ENCODE data around the gene CFAP45. TPM values are rescaled to one million over a fixed set of nuclear protein-coding genes. Genes with fewer than 3 reads are reported as not detected.
A peak's percentile ranks its signal among the peaks of the same experiment; 100 is the strongest.

Gene CFAP45
- total and polyA plus RNA-seq, 9 of the 15 experiments (the other 6 are each of a cell fraction or from before 2014, with no cell fraction given) = 0.65 to 2.4 (median 1.5) TPM

DNA sequence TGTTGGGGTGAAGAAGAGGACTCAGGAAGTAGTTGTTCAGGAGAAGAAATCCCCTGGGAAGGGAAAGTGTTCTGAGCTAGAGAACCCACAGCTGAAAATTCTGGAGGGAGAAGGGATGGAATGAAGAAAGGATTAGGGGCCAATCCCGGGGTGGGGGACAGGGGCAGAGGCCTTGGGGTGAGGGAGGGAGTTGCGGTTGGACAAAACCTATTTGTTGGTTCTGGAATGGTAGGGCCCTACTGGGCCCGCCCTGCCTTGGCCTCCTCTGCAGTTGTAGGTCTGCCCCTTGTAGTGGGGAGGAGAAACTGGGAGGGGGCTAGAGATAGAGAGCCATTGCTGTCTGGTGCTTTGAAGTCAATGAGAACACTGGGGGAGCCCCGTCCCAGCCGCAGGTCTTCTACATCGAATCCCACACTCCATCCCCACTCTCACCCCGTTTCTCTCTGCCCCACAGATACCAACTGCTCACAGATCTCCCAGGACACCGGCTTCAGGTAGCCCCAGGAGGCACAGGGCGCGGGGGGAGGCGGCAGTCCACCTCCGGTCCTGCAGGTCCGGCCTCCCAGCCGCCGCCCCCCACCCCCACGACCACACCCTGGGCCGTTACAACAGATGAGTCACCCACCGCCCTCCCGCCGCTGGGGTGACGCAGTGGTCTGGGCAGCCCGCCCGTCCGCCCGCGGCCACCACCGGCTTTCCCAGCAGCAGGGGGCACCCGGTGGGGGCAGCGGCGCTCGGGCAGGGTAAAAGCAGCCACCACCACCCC is 24.2 kb upstream of the CFAP45 start (continued):
- TF ChIP-seq, protein P1, sequence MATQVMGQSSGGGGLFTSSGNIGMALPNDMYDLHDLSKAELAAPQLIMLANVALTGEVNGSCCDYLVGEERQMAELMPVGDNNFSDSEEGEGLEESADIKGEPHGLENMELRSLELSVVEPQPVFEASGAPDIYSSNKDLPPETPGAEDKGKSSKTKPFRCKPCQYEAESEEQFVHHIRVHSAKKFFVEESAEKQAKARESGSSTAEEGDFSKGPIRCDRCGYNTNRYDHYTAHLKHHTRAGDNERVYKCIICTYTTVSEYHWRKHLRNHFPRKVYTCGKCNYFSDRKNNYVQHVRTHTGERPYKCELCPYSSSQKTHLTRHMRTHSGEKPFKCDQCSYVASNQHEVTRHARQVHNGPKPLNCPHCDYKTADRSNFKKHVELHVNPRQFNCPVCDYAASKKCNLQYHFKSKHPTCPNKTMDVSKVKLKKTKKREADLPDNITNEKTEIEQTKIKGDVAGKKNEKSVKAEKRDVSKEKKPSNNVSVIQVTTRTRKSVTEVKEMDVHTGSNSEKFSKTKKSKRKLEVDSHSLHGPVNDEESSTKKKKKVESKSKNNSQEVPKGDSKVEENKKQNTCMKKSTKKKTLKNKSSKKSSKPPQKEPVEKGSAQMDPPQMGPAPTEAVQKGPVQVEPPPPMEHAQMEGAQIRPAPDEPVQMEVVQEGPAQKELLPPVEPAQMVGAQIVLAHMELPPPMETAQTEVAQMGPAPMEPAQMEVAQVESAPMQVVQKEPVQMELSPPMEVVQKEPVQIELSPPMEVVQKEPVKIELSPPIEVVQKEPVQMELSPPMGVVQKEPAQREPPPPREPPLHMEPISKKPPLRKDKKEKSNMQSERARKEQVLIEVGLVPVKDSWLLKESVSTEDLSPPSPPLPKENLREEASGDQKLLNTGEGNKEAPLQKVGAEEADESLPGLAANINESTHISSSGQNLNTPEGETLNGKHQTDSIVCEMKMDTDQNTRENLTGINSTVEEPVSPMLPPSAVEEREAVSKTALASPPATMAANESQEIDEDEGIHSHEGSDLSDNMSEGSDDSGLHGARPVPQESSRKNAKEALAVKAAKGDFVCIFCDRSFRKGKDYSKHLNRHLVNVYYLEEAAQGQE (IDR thresholded peaks at IDR 0.05; ENCODE audit: borderline replicate concordance) = peak; percentile 35
- TF ChIP-seq, protein P1 (CRISPR knock-in tag; IDR thresholded peaks at IDR 0.05; ENCODE audit: low read depth) = no peak
- TF ChIP-seq, protein P2, sequence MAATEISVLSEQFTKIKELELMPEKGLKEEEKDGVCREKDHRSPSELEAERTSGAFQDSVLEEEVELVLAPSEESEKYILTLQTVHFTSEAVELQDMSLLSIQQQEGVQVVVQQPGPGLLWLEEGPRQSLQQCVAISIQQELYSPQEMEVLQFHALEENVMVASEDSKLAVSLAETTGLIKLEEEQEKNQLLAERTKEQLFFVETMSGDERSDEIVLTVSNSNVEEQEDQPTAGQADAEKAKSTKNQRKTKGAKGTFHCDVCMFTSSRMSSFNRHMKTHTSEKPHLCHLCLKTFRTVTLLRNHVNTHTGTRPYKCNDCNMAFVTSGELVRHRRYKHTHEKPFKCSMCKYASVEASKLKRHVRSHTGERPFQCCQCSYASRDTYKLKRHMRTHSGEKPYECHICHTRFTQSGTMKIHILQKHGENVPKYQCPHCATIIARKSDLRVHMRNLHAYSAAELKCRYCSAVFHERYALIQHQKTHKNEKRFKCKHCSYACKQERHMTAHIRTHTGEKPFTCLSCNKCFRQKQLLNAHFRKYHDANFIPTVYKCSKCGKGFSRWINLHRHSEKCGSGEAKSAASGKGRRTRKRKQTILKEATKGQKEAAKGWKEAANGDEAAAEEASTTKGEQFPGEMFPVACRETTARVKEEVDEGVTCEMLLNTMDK (IDR thresholded peaks at IDR 0.05; ENCODE audit: borderline replicate concordance, insufficient read depth, low read depth, low read length, poor library complexity, severe bottlenecking) = peak; percentile 37
- no peak; the same call in 1 of the 2 replicates for TF ChIP-seq ZC3H4 (CRISPR knock-in tag; IDR thresholded peaks at IDR 0.05; ENCODE audit: borderline replicate concordance)
- no peak for TF ChIP-seq U2AF1 (optimal IDR thresholded peaks at IDR 0.05; ENCODE audit: low read depth, low read length)
- TF ChIP-seq NCOA1 (IDR thresholded peaks at IDR 0.05; ENCODE audit: low read depth) = peak; percentile 70; the same call in 1 of the 2 replicates
- no peak for TF ChIP-seq NFIX (CRISPR knock-in tag; IDR thresholded peaks at IDR 0.05; ENCODE audit: low read depth)
- TF ChIP-seq CREB1 (IDR thresholded peaks at IDR 0.05) = peak; percentile 74
- TF ChIP-seq CREB1 (CRISPR knock-in tag; IDR thresholded peaks at IDR 0.05) = peak; percentile 81
- TF ChIP-seq ZNF551 (CRISPR knock-in tag; IDR thresholded peaks at IDR 0.05) = no peak
- TF ChIP-seq, protein P3, sequence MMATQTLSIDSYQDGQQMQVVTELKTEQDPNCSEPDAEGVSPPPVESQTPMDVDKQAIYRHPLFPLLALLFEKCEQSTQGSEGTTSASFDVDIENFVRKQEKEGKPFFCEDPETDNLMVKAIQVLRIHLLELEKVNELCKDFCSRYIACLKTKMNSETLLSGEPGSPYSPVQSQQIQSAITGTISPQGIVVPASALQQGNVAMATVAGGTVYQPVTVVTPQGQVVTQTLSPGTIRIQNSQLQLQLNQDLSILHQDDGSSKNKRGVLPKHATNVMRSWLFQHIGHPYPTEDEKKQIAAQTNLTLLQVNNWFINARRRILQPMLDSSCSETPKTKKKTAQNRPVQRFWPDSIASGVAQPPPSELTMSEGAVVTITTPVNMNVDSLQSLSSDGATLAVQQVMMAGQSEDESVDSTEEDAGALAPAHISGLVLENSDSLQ (IDR thresholded peaks at IDR 0.05) = no peak
- TF ChIP-seq KAT7 (CRISPR knock-in tag; IDR thresholded peaks at IDR 0.05; ENCODE audit: borderline replicate concordance) = no peak
- no peak for TF ChIP-seq SMAD3 (CRISPR knock-in tag; conservative IDR thresholded peaks at IDR 0.05)
- TF ChIP-seq CXXC5 (CRISPR knock-in tag; IDR thresholded peaks at IDR 0.05) = peak; percentile 68
- TF ChIP-seq RBM14 (IDR thresholded peaks at IDR 0.05; ENCODE audit: borderline replicate concordance, insufficient read depth, low read depth, low read length) = no peak
- TF ChIP-seq MYC (IDR thresholded peaks at IDR 0.05; ENCODE audit: low read depth, low read length) = no peak
- TF ChIP-seq MYC (CRISPR knock-in tag; IDR thresholded peaks at IDR 0.05; ENCODE audit: borderline replicate concordance, low read depth) = no peak

Data from K562 (cell line).